Ureter (tissue), 1 donor: ENCODE measurements around the gene CACNA1D. TPM values are rescaled to one million over a fixed set of nuclear protein-coding genes. Genes with fewer than 3 reads are reported as not detected.

Source experiments
- DNase-seq: peaks from one replicate; pipeline ENCODE4 v3.0.0-alpha.2; 2020; ENCODE audit warnings: low spot score
- total RNA-seq: library from RNA; stranded (reverse); gene quantifications from one replicate; pipeline ENCODE4 v1.2.4, GENCODE V29; 2023
- donor health status: DM: yes; HTN: yes; CAD: no.

The CACNA1D gene
- total RNA-seq, 1 donor from 2014 or later, result 84.4 TPM

- no peak for DNase-seq
Observed at GRCh38 chr3:53787016-53787415, 292.6 kb downstream of the CACNA1D start.

- DNase-seq, result no peak
Observed at GRCh38 chr3:53788038-53788437, 293.6 kb downstream of the CACNA1D start.

- no peak for DNase-seq
Observed at GRCh38 chr3:53789459-53789858, 295.0 kb downstream of the CACNA1D start.

GRCh38 chr3:53790470-53790869, 296.1 kb downstream of the CACNA1D start:
- DNase-seq, result no peak

- no peak for DNase-seq
Observed at GRCh38 chr3:53791317-53791716, 296.9 kb downstream of the CACNA1D start.

- no peak for DNase-seq
Observed at GRCh38 chr3:53792866-53793265, 298.5 kb downstream of the CACNA1D start.

- no peak for DNase-seq
Observed at GRCh38 chr3:53794597-53794996, 300.2 kb downstream of the CACNA1D start.

- no peak for DNase-seq
Observed at GRCh38 chr3:53795176-53795575, 300.8 kb downstream of the CACNA1D start.

GRCh38 chr3:53795789-53796560, 301.6 kb downstream of the CACNA1D start:
- DNase-seq, result peak; percentile 52

- DNase-seq, result no peak
Observed at GRCh38 chr3:53798144-53798543, 303.7 kb downstream of the CACNA1D start.

GRCh38 chr3:53799338-53799865, 305.0 kb downstream of the CACNA1D start:
- no peak for DNase-seq

- DNase-seq, result no peak
Observed at GRCh38 chr3:53800041-53800906, 305.9 kb downstream of the CACNA1D start.

GRCh38 chr3:53801319-53801718, 306.9 kb downstream of the CACNA1D start:
- DNase-seq, result no peak

GRCh38 chr3:53802256-53802880, 308.0 kb downstream of the CACNA1D start:
- no peak for DNase-seq

- no peak for DNase-seq
Observed at GRCh38 chr3:53803124-53803815, 308.9 kb downstream of the CACNA1D start.

GRCh38 chr3:53803816-53804695, 309.6 kb downstream of the CACNA1D start:
- DNase-seq, result no peak

- DNase-seq, result no peak
Observed at GRCh38 chr3:53804697-53805462, 310.5 kb downstream of the CACNA1D start.

- no peak for DNase-seq
Observed at GRCh38 chr3:53805463-53806159, 311.2 kb downstream of the CACNA1D start.
